GM19324 (cell line): ENCODE measurements around the gene SLC34A3.

Experiments used
- ATAC-seq: cut with Tn5 transposase; IDR thresholded peaks from one replicate; pipeline ENCODE4 v1.9.1; 2021; ENCODE audit warnings: mild to moderate bottlenecking, moderate library complexity; ENCODE audit not compliant: unreplicated experiment, low FRiP score

Gene SLC34A3

GRCh38 chr9:137194909-137195308, 35.8 kb upstream of the SLC34A3 start:
- no peak for ATAC-seq

GRCh38 chr9:137195525-137196220, 35.0 kb upstream of the SLC34A3 start:
- ATAC-seq: no peak

GRCh38 chr9:137198051-137198901, 32.4 kb upstream of the SLC34A3 start:
- ATAC-seq: no peak

- ATAC-seq: no peak
Observed at GRCh38 chr9:137198902-137199283, 31.8 kb upstream of the SLC34A3 start.

GRCh38 chr9:137199411-137200121, 31.1 kb upstream of the SLC34A3 start:
- ATAC-seq: no peak

- ATAC-seq: peak; percentile 87
Observed at GRCh38 chr9:137200311-137201204, 30.1 kb upstream of the SLC34A3 start, which contains the start of gene TPRN. Gene TPRN, minus strand, starts transcription at chr9:137200741. Its CDS starts 30 bp downstream, at chr9:137200711.

GRCh38 chr9:137201205-137201868, 29.4 kb upstream of the SLC34A3 start:
- no peak for ATAC-seq

GRCh38 chr9:137202966-137203365, 27.7 kb upstream of the SLC34A3 start:
- no peak for ATAC-seq

- no peak for ATAC-seq
Observed at GRCh38 chr9:137204731-137205125, 26.0 kb upstream of the SLC34A3 start.

GRCh38 chr9:137205126-137206069, 25.3 kb upstream of the SLC34A3 start, which contains the start of the genes NDOR1 and TMEM203:
Gene NDOR1, plus strand, starts transcription at chr9:137205700. Its CDS starts 78 bp downstream, at chr9:137205778.
Gene TMEM203, minus strand, starts transcription at chr9:137205648. Its CDS starts 234 bp downstream, at chr9:137205414.
- peak; percentile 44 for ATAC-seq

- ATAC-seq: no peak
Observed at GRCh38 chr9:137206602-137207001, 24.1 kb upstream of the SLC34A3 start.

- no peak for ATAC-seq
Observed at GRCh38 chr9:137211532-137211931, 19.2 kb upstream of the SLC34A3 start.

GRCh38 chr9:137212520-137212919, 18.2 kb upstream of the SLC34A3 start:
- ATAC-seq: no peak

GRCh38 chr9:137213160-137214060, 17.3 kb upstream of the SLC34A3 start:
- ATAC-seq: no peak

- ATAC-seq: no peak
Observed at GRCh38 chr9:137214620-137215019, 16.1 kb upstream of the SLC34A3 start.

- ATAC-seq: no peak
Observed at GRCh38 chr9:137215196-137215986, 15.3 kb upstream of the SLC34A3 start.
